CD8-positive, alpha-beta memory T cell (primary cell): ENCODE results near the gene SOX8. TPM values are rescaled to one million over a fixed set of nuclear protein-coding genes. Genes with fewer than 3 reads are reported as not detected.
A peak's percentile ranks its signal among the peaks of the same experiment; 100 is the strongest.

Source experiments
- CTCF ChIA-PET: fragments of 350-600 bp; sonication (Branson Sonifier 250); formaldehyde crosslinking; loops from one replicate; lab custom pipeline; 2021; ENCODE audit warnings: antibody characterized with exemption; lab: Charles Lee
- POLR2A ChIA-PET: fragments of 350-600 bp; sonication (Branson Sonifier 250); formaldehyde crosslinking; loops from one replicate; lab custom pipeline; 2021; ENCODE audit warnings: antibody characterized with exemption; lab: Charles Lee
- DNase-seq, 5 donors: peaks; one replicate each; pipeline versions ENCODE4 v3.0.0 to v3.0.0-alpha.2; 2020 to 2022; ENCODE audit warnings: mixed read lengths in 1 of 5
- H3K27ac ChIP-seq: one replicate; pipeline ENCODE4 v1.7.0; 2013; ENCODE audit warnings: low read depth, mild to moderate bottlenecking, low read length, moderate library complexity
- H3K27me3 ChIP-seq: 2 replicates; pipeline ENCODE4 v1.7.0; 2013; ENCODE audit warnings: low read length, mild to moderate bottlenecking; ENCODE audit not compliant: insufficient read depth, poor library complexity, severe bottlenecking
- H3K36me3 ChIP-seq: 2 replicates; pipeline ENCODE4 v1.7.0; 2013; ENCODE audit warnings: mild to moderate bottlenecking, low read length, moderate library complexity; ENCODE audit not compliant: insufficient read depth
- H3K4me1 ChIP-seq: 2 replicates; pipeline ENCODE4 v1.7.0; 2013; ENCODE audit warnings: mild to moderate bottlenecking, low read length, moderate library complexity; ENCODE audit not compliant: insufficient read depth
- H3K4me3 ChIP-seq: 2 replicates; pipeline ENCODE4 v1.7.0; 2013; ENCODE audit warnings: mild to moderate bottlenecking, low read length
- H3K9me3 ChIP-seq: 2 replicates; pipeline ENCODE4 v1.7.0; 2013; ENCODE audit warnings: mild to moderate bottlenecking, low read length
- H3K27ac Mint-ChIP-seq, 8 donors: one replicate each; pipeline ENCODE4 v1.8.0; 2020 to 2021; ENCODE audit warnings: mixed read lengths in 8 of 8, mild to moderate bottlenecking in 6 of 8, inconsistent platforms in 3 of 8, moderate library complexity in 3 of 8
- H3K27me3 Mint-ChIP-seq, 2 donors: one replicate each; pipeline ENCODE4 v1.8.0; 2020 to 2021; ENCODE audit warnings: mixed read lengths in 2 of 2, mild to moderate bottlenecking in 1 of 2, moderate library complexity in 1 of 2
- H3K36me3 Mint-ChIP-seq, 3 donors: one replicate each; pipeline ENCODE4 v1.8.0; 2020 to 2021; ENCODE audit warnings: mixed read lengths in 3 of 3, inconsistent platforms in 1 of 3, mild to moderate bottlenecking in 1 of 3
- H3K4me1 Mint-ChIP-seq, 3 donors: one replicate each; pipeline ENCODE4 v1.8.0; 2020 to 2021; ENCODE audit warnings: mixed read lengths in 3 of 3, inconsistent platforms in 1 of 3, mild to moderate bottlenecking in 1 of 3
- H3K4me3 Mint-ChIP-seq, 7 donors: one replicate each; pipeline ENCODE4 v1.8.0; 2020 to 2021; ENCODE audit warnings: mixed read lengths in 7 of 7, mild to moderate bottlenecking in 6 of 7, moderate library complexity in 4 of 7, inconsistent platforms in 2 of 7
- H3K9me3 Mint-ChIP-seq, 5 donors: one replicate each; pipeline ENCODE4 v1.8.0; 2020 to 2022; ENCODE audit warnings: mixed read lengths in 5 of 5, mild to moderate bottlenecking in 3 of 5, moderate library complexity in 2 of 5, inconsistent platforms in 1 of 5
- polyA plus RNA-seq: library from polyadenylated mRNA; unstranded; fragments of 300-500 nt; fragmentation: Illumina TruSeq; gene quantifications from one replicate; pipeline ENCODE4 v1.2.3, GENCODE V29; 2021
- total RNA-seq, 2 experiments: library from RNA; stranded (reverse); gene quantifications; one replicate each; pipeline ENCODE4 v1.2.3, GENCODE V29; 2021

Gene SOX8
- total and polyA plus RNA-seq, 3 experiments from 2014 or later, result 0.39 to 0.62 (median 0.39) TPM

- Histone ChIP-seq H3K4me1 (peaks cover 14% of the 10 kb centered on the region), H3K9me3 (no peaks in the 10 kb centered on the region), H3K27ac (no peak overlapping the region), H3K27me3 (no peaks in the 10 kb centered on the region), H3K36me3 (no peaks in the 10 kb centered on the region), H3K4me3 (no peak overlapping the region)
- no peaks in the 10 kb centered on the region for H3K9me3 Mint-ChIP-seq
- peaks cover 0 to 2% of the 10 kb centered on the region in 2 donors for H3K27me3 Mint-ChIP-seq
- peaks cover 0 to 2% (median 0%) of the 10 kb centered on the region in 3 donors for H3K36me3 Mint-ChIP-seq
- DNase-seq, result no peak
- no peak overlapping the region for H3K27ac Mint-ChIP-seq
- CTCF ChIA-PET, result no interaction called here
- no peak overlapping the region for H3K4me3 Mint-ChIP-seq
- peaks cover 11 to 23% (median 17%) of the 10 kb centered on the region in 3 donors for H3K4me1 Mint-ChIP-seq
- POLR2A ChIA-PET, result no interaction called here
Measured at GRCh38 chr16:991773-992172, 10.2 kb downstream of the SOX8 start.

- CTCF ChIA-PET, result no interaction called here
Measured at GRCh38 chr16:993731-994130, 12.2 kb downstream of the SOX8 start.

GRCh38 chr16:995087-995486 is 13.5 kb downstream of the SOX8 start:
- DNase-seq, result no peak
- peak overlapping the region in 6 of 8 donors; percentile 45 to 94 (median 84) for H3K27ac Mint-ChIP-seq

More at GRCh38 chr16:993731-994130, 12.2 kb downstream of the SOX8 start:
- H3K4me1 Mint-ChIP-seq, result peaks cover 24 to 42% (median 31%) of the 10 kb centered on the region in 3 donors
- no peaks in the 10 kb centered on the region for H3K9me3 Mint-ChIP-seq
- H3K27me3 Mint-ChIP-seq, result peaks cover 0 to 2% of the 10 kb centered on the region in 2 donors
- Histone ChIP-seq H3K9me3 (no peaks in the 10 kb centered on the region), H3K27me3 (no peaks in the 10 kb centered on the region), H3K4me1 (peaks cover 28% of the 10 kb centered on the region), H3K4me3 (no peak overlapping the region), H3K36me3 (no peaks in the 10 kb centered on the region), H3K27ac (no peak overlapping the region)
- DNase-seq, result no peak
- no peak overlapping the region for H3K27ac Mint-ChIP-seq
- POLR2A ChIA-PET, result no interaction called here
- no peak overlapping the region for H3K4me3 Mint-ChIP-seq
- peaks cover 0 to 2% (median 0%) of the 10 kb centered on the region in 3 donors for H3K36me3 Mint-ChIP-seq

GRCh38 chr16:995783-996182 is 14.2 kb downstream of the SOX8 start:
- no peaks in the 10 kb centered on the region for H3K36me3 ChIP-seq
- peaks cover 37% of the 10 kb centered on the region for H3K4me1 ChIP-seq
- POLR2A ChIA-PET, result interaction anchor here (0.8 kb wide), 1 partner anchor 14 kb away, joined by 4 read pairs; the partner anchor contains the start of gene SOX8
- Mint-ChIP-seq H3K27ac (peak overlapping the region in 7 of 8 donors; percentile 9 to 95 (median 90)), H3K9me3 (no peaks in the 10 kb centered on the region), H3K27me3 (peaks cover 0 to 2% of the 10 kb centered on the region in 2 donors), H3K36me3 (peaks cover 0 to 2% (median 0%) of the 10 kb centered on the region in 3 donors), H3K4me3 (peak overlapping the region; percentile 23 to 86 (median 78)), H3K4me1 (peaks cover 25 to 50% (median 32%) of the 10 kb centered on the region in 3 donors)
- H3K9me3 ChIP-seq, result no peaks in the 10 kb centered on the region
- H3K4me3 ChIP-seq, result no peak overlapping the region
- CTCF ChIA-PET, result interaction anchor here (0.9 to 1.4 kb wide), 2 partner anchors 11 to 13 kb away, joined by 4 read pairs; no protein-coding TSS in a partner anchor
- no peak for DNase-seq
- H3K27me3 ChIP-seq, result no peaks in the 10 kb centered on the region
- H3K27ac ChIP-seq, result no peak overlapping the region

More at GRCh38 chr16:995087-995486, 13.5 kb downstream of the SOX8 start:
- ChIA-PET CTCF (interaction anchor here (1.4 kb wide), 1 partner anchor 12 kb away, joined by 4 read pairs; no protein-coding TSS in a partner anchor), POLR2A (no interaction called here)
- no peak overlapping the region for H3K4me3 ChIP-seq
- peaks cover 37% of the 10 kb centered on the region for H3K4me1 ChIP-seq
- Mint-ChIP-seq H3K36me3 (peaks cover 0 to 2% (median 0%) of the 10 kb centered on the region in 3 donors), H3K27me3 (peaks cover 0 to 2% of the 10 kb centered on the region in 2 donors), H3K9me3 (no peaks in the 10 kb centered on the region), H3K4me3 (peak overlapping the region in 5 of 7 donors; percentile 3 to 78 (median 48)), H3K4me1 (peaks cover 25 to 50% (median 32%) of the 10 kb centered on the region in 3 donors)
- no peak overlapping the region for H3K27ac ChIP-seq
- H3K36me3 ChIP-seq, result no peaks in the 10 kb centered on the region
- no peaks in the 10 kb centered on the region for H3K9me3 ChIP-seq
- H3K27me3 ChIP-seq, result no peaks in the 10 kb centered on the region

GRCh38 chr16:996681-997080 is 15.1 kb downstream of the SOX8 start:
- no peaks in the 10 kb centered on the region for H3K9me3 ChIP-seq

GRCh38 chr16:997440-998051 is 16.0 kb downstream of the SOX8 start:
- no peaks in the 10 kb centered on the region for H3K36me3 ChIP-seq
- ChIA-PET CTCF (interaction anchor here (1.0 to 1.4 kb wide), 4 partner anchors 11 to 60 kb away, joined by 3 to 5 read pairs (median 4); partner anchors contain the start of gene SOX8), POLR2A (interaction anchor here (1.3 to 1.5 kb wide), 3 partner anchors 9 to 33 kb away, joined by 4 to 11 read pairs (median 4); partner anchors contain the start of gene SOX8)
- Mint-ChIP-seq H3K27ac (peak overlapping the region; percentile 67 to 96 (median 85)), H3K27me3 (peaks cover 0 to 2% of the 10 kb centered on the region in 2 donors), H3K4me3 (peak overlapping the region; percentile 77 to 89 (median 81)), H3K9me3 (no peaks in the 10 kb centered on the region), H3K36me3 (peaks cover 0 to 2% (median 0%) of the 10 kb centered on the region in 3 donors), H3K4me1 (peaks cover 25 to 59% (median 35%) of the 10 kb centered on the region in 3 donors)
- peak; percentile 31 to 72 (median 58) for DNase-seq
- no peaks in the 10 kb centered on the region for H3K27me3 ChIP-seq
- H3K4me3 ChIP-seq, result peak overlapping the region; percentile 69
- H3K27ac ChIP-seq, result peak overlapping the region; percentile 72
- H3K9me3 ChIP-seq, result no peaks in the 10 kb centered on the region
- peaks cover 39% of the 10 kb centered on the region for H3K4me1 ChIP-seq

More at GRCh38 chr16:996681-997080, 15.1 kb downstream of the SOX8 start:
- Histone ChIP-seq H3K36me3 (no peaks in the 10 kb centered on the region), H3K27ac (peak overlapping the region; percentile 72), H3K4me1 (peaks cover 37% of the 10 kb centered on the region), H3K27me3 (no peaks in the 10 kb centered on the region), H3K4me3 (peak overlapping the region; percentile 69)
- Mint-ChIP-seq H3K4me3 (peak overlapping the region; percentile 77 to 89 (median 81)), H3K36me3 (peaks cover 0 to 2% (median 0%) of the 10 kb centered on the region in 3 donors), H3K27ac (peak overlapping the region; percentile 66 to 95 (median 94)), H3K27me3 (peaks cover 0 to 2% of the 10 kb centered on the region in 2 donors), H3K9me3 (no peaks in the 10 kb centered on the region), H3K4me1 (peaks cover 25 to 55% (median 32%) of the 10 kb centered on the region in 3 donors)
- ChIA-PET CTCF (interaction anchor here (0.9 to 1.0 kb wide), 2 partner anchors 11 to 17 kb away, joined by 4 read pairs; no protein-coding TSS in a partner anchor), POLR2A (interaction anchor here (0.8 to 1.5 kb wide), 3 partner anchors 10 to 32 kb away, joined by 4 read pairs; partner anchors contain the start of gene SOX8)
- peak in 1 of 5 donors; percentile 52 for DNase-seq

- Mint-ChIP-seq H3K36me3 (peaks cover 0 to 2% (median 0%) of the 10 kb centered on the region in 3 donors), H3K9me3 (no peaks in the 10 kb centered on the region), H3K27me3 (no peaks in the 10 kb centered on the region), H3K4me1 (peaks cover 29 to 65% (median 40%) of the 10 kb centered on the region in 3 donors), H3K4me3 (peak overlapping the region; percentile 77 to 89 (median 81)), H3K27ac (peak overlapping the region; percentile 60 to 96 (median 80))
- H3K27ac ChIP-seq, result no peak overlapping the region
- CTCF ChIA-PET, result interaction anchor here (1.0 to 1.5 kb wide), 4 partner anchors 10 to 59 kb away, joined by 3 to 5 read pairs (median 4); partner anchors contain the start of gene SOX8
- H3K36me3 ChIP-seq, result no peaks in the 10 kb centered on the region
- POLR2A ChIA-PET, result interaction anchor here (1.5 kb wide), 1 partner anchor 17 kb away, joined by 11 read pairs; the partner anchor contains the start of gene SOX8
- peaks cover 45% of the 10 kb centered on the region for H3K4me1 ChIP-seq
- DNase-seq, result no peak
- no peaks in the 10 kb centered on the region for H3K9me3 ChIP-seq
- H3K4me3 ChIP-seq, result peak overlapping the region; percentile 69
- no peaks in the 10 kb centered on the region for H3K27me3 ChIP-seq
Measured at GRCh38 chr16:998211-998610, 16.6 kb downstream of the SOX8 start.
